Naive B cell (primary cell): Measurements from ENCODE around the gene HOXD8. TPM values are rescaled to one million over a fixed set of nuclear protein-coding genes. Genes with fewer than 3 reads are reported as not detected.
A peak's percentile ranks its signal among the peaks of the same experiment; 100 is the strongest.

Source experiments
- ATAC-seq, 2 donors: fragments of 150-1000 bp; cut with Tn5 transposase; 2 replicates each; pipeline ENCODE4 v1.10.0; 2021; ENCODE audit warnings: low read depth in 2 of 2, mild to moderate bottlenecking in 2 of 2, moderate library complexity in 2 of 2
- DNase-seq: peaks from one replicate; pipeline ENCODE4 v3.0.0; 2022
- H3K27ac Mint-ChIP-seq, 6 donors: one replicate each; pipeline ENCODE4 v1.8.0; 2020 to 2022; ENCODE audit warnings: mild to moderate bottlenecking in 6 of 6, mixed read lengths in 6 of 6, moderate library complexity in 5 of 6, inconsistent platforms in 2 of 6
- H3K27me3 Mint-ChIP-seq, 3 donors: one replicate each; pipeline ENCODE4 v1.8.0; 2021 to 2022; ENCODE audit warnings: mixed read lengths in 3 of 3, mild to moderate bottlenecking in 1 of 3
- H3K36me3 Mint-ChIP-seq, 2 donors: one replicate each; pipeline ENCODE4 v1.8.0; 2020 to 2022; ENCODE audit warnings: mixed read lengths in 2 of 2, inconsistent platforms in 1 of 2, mild to moderate bottlenecking in 1 of 2
- H3K4me1 Mint-ChIP-seq, 3 donors: one replicate each; pipeline ENCODE4 v1.8.0; 2020 to 2022; ENCODE audit warnings: mixed read lengths in 3 of 3, inconsistent platforms in 1 of 3, mild to moderate bottlenecking in 1 of 3, moderate library complexity in 1 of 3
- H3K4me3 Mint-ChIP-seq, 8 donors: one replicate each; pipeline ENCODE4 v1.8.0; 2020 to 2022; ENCODE audit warnings: mild to moderate bottlenecking in 8 of 8, mixed read lengths in 8 of 8, moderate library complexity in 8 of 8, inconsistent platforms in 2 of 8
- H3K9me3 Mint-ChIP-seq, 7 donors: one replicate each; pipeline ENCODE4 v1.8.0; 2020 to 2022; ENCODE audit warnings: mixed read lengths in 7 of 7, mild to moderate bottlenecking in 5 of 7, inconsistent platforms in 2 of 7, moderate library complexity in 1 of 7
- polyA plus RNA-seq, 6 donors: library from polyadenylated mRNA; unstranded; fragments of 300-500 nt; fragmentation: Illumina TruSeq; gene quantifications; one replicate each; pipeline ENCODE4 v1.2.3, GENCODE V29; 2021; ENCODE audit warnings: low read depth in 6 of 6

HOXD8 gene
- polyA plus RNA-seq, 6 donors from 2014 or later = not detected

DNA sequence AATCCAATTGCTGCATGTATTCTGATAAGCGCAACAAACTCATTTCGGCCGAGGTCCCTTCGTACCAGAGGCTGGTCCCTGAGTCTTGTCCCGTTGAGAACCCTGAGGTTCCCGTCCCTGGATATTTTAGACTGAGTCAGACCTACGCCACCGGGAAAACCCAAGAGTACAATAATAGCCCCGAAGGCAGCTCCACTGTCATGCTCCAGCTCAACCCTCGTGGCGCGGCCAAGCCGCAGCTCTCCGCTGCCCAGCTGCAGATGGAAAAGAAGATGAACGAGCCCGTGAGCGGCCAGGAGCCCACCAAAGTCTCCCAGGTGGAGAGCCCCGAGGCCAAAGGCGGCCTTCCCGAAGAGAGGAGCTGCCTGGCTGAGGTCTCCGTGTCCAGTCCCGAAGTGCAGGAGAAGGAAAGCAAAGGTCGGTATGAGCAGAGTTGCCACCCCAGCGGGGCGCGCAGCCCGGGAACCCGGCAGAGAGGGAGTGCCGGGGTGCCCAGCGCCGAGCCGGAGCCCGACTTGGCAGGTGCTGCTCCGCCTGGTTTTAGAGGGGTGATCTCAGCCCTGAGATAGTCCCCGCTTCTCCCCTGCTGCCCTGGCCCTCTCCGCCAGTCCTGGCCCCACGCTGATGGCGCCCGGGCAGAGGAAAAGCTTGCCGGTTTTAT lies 12.2 kb upstream of the HOXD8 start:
- Mint-ChIP-seq H3K27ac (peak overlapping the region in 3 of 6 donors; percentile 9 to 82 (median 73)), H3K9me3 (peaks cover 0 to 30% (median 4%) of the 10 kb centered on the region in 7 donors), H3K36me3 (peaks cover 5 to 22% of the 10 kb centered on the region in 2 donors), H3K4me1 (peaks cover 4 to 14% (median 4%) of the 10 kb centered on the region in 3 donors), H3K27me3 (peaks cover 76 to 81% (median 78%) of the 10 kb centered on the region in 3 donors), H3K4me3 (peak overlapping the region in 3 of 8 donors; percentile 36 to 52 (median 40))
- DNase-seq (no peak), ATAC-seq (no peak)

DNA sequence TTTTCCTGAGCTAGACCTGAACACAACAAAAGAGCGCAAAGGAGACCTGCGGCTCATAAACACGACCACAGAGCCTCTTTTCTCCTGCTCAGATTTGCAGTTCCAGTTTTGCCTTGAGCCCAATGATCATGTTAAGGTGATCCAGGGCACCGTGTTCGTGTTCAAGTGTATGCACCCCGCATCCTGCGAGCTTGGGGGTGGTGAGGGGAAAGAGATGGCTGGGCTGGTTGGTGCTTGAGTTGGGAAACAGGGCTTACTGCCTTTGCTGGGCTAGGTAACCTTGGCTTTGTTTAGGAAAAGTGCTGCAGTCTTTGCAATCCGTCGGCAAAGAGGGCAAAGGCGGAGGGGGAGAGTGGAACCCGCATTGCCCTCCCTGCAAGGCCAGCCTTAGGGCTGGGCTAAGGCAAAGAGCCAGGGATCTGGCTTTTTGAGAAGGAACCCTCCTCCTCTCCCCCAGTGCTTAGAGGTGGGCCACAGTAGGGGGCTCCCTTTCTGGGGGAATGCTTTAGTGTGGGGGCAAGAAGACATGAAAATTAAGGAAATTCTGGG lies 11.6 kb upstream of the HOXD8 start:
- peak overlapping the region in 2 of 6 donors; percentile 9 to 83 for H3K27ac Mint-ChIP-seq
- peaks cover 4 to 14% (median 6%) of the 10 kb centered on the region in 3 donors for H3K4me1 Mint-ChIP-seq
- H3K4me3 Mint-ChIP-seq = peak overlapping the region in 2 of 8 donors; percentile 5 to 64
- DNase-seq = no peak
- H3K9me3 Mint-ChIP-seq = peaks cover 0 to 30% (median 4%) of the 10 kb centered on the region in 7 donors
- H3K36me3 Mint-ChIP-seq = peaks cover 5 to 22% of the 10 kb centered on the region in 2 donors
- ATAC-seq = no peak
- peaks cover 72 to 75% (median 75%) of the 10 kb centered on the region in 3 donors for H3K27me3 Mint-ChIP-seq

DNA sequence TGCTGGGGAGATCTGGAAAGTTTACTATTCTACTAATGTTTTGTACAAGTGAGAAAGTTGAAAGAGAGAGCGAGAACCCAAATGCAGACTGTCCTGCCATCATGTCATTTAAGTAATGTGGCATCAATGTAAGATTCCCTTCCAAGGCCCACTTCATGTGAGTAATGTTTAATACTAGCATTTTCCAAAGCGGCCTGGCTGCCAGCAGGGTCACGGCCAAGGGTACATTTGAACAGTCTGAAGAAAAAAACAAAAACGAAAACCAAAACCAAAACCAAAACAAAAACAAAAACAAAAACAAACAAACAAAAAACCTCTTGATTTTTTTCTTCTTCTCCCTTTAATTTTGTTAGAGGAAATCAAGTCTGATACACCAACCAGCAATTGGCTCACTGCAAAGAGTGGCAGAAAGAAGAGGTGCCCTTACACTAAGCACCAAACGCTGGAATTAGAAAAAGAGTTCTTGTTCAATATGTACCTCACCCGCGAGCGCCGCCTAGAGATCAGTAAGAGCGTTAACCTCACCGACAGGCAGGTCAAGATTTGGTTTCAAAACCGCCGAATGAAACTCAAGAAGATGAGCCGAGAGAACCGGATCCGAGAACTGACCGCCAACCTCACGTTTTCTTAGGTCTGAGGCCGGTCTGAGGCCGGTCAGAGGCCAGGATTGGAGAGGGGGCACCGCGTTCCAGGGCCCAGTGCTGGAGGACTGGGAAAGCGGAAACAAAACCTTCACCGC lies 10.7 kb upstream of the HOXD8 start:
- no peak for DNase-seq
- Mint-ChIP-seq H3K36me3 (peaks cover 5 to 22% of the 10 kb centered on the region in 2 donors), H3K9me3 (peaks cover 0 to 28% (median 4%) of the 10 kb centered on the region in 7 donors), H3K27me3 (peaks cover 71 to 76% (median 73%) of the 10 kb centered on the region in 3 donors), H3K4me1 (peaks cover 6 to 14% (median 12%) of the 10 kb centered on the region in 3 donors), H3K27ac (peak overlapping the region in 3 of 6 donors; percentile 1 to 90 (median 66)), H3K4me3 (peak overlapping the region in 3 of 8 donors; percentile 42 to 64 (median 45))
- ATAC-seq = no peak

DNA sequence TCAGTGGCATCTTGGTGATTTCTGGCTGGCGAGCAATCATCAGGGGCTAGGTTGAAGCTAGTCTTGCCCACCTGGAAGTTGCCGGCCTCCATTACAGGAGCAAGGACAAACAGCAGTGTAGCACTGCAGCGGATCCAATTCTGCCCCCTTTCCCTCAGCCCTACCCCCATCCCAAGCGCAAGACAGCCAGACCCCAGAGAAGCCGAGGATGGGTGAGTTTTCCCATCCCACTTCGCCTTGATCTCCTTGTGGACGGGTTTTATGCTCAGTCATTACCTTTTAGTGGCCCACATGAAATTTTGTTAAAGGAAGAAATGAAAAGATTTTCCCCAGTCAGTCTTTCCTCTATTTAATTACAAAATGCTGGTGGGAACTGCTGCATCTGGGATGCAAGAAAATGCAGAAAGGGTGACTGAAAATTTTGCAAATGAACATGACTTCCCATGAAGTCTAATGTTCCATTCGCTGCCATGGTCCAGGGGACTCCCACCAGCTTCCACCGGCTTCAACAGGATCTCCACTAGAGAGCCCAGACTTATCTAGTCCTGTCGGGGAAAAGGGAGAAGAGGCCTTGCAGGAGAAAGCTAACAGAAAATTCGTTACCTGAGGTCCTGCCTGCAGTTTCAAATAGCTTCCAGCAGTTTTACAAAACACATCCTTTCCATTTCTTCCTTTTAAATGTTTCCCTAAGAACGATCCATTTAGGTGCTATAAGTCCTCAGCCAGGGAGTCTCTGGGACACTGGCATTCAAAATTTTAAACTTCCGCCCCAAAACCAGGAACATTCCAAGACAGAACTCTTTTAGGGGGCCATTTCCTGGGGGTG lies 8.9 kb upstream of the HOXD8 start:
- Mint-ChIP-seq H3K9me3 (peaks cover 0 to 28% (median 7%) of the 10 kb centered on the region in 7 donors), H3K4me1 (peaks cover 8 to 15% (median 14%) of the 10 kb centered on the region in 3 donors), H3K36me3 (peaks cover 5 to 22% of the 10 kb centered on the region in 2 donors), H3K4me3 (peak overlapping the region in 5 of 8 donors; percentile 9 to 76 (median 25)), H3K27ac (peak overlapping the region in 3 of 6 donors; percentile 12 to 91 (median 82)), H3K27me3 (peaks cover 74 to 84% (median 79%) of the 10 kb centered on the region in 3 donors)
- ATAC-seq = no peak
- no peak for DNase-seq

DNA sequence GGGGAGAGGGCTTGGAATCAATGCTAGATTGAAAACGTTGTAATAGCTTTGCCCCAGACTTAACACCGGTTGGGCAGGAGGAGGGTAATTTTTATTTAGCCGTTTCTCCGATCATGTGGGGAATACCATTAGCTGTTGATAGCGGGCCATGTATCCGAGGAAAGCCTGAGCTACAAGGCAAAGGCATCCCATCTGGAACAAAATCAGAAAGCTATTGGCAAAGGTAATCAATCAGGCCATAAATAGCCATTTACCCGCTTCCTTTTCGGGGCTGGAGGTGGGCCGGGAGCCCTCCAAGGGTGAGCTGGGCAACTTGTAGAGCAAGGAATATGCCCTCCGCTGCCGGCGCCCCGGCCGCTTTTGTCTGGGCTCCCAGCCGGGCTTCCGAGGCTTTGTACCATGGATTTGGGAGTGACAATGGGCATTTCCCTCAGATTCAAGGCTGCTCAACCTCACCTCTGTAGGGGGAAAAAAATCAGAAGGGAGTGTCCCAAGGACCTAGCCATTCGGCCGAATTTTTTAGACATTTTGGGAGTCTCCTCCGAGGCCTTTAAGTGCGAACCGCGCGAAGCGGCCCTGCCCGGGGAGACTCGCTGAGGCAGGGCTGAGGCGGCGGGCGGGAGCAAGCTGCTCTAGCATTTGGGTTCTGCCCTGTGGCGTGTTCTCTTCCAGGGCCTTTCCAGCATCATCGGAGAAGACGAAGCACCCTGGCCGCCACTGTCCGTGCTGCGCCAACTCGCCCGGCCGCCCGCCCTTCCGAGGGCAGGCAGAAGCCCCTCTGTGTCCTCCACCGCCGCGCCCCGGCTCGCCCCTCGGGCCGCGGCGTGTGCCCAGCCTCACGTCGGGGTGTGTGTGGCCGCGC lies 8.1 kb upstream of the HOXD8 start:
- Mint-ChIP-seq H3K27ac (peak overlapping the region in 2 of 6 donors; percentile 49 to 91), H3K27me3 (peaks cover 72 to 81% (median 74%) of the 10 kb centered on the region in 3 donors), H3K36me3 (peaks cover 5 to 22% of the 10 kb centered on the region in 2 donors), H3K4me3 (peak overlapping the region in 5 of 8 donors; percentile 20 to 47 (median 32)), H3K9me3 (peaks cover 0 to 28% (median 7%) of the 10 kb centered on the region in 7 donors), H3K4me1 (peaks cover 8 to 15% (median 11%) of the 10 kb centered on the region in 3 donors)
- ATAC-seq (no peak), DNase-seq (no peak)

DNA sequence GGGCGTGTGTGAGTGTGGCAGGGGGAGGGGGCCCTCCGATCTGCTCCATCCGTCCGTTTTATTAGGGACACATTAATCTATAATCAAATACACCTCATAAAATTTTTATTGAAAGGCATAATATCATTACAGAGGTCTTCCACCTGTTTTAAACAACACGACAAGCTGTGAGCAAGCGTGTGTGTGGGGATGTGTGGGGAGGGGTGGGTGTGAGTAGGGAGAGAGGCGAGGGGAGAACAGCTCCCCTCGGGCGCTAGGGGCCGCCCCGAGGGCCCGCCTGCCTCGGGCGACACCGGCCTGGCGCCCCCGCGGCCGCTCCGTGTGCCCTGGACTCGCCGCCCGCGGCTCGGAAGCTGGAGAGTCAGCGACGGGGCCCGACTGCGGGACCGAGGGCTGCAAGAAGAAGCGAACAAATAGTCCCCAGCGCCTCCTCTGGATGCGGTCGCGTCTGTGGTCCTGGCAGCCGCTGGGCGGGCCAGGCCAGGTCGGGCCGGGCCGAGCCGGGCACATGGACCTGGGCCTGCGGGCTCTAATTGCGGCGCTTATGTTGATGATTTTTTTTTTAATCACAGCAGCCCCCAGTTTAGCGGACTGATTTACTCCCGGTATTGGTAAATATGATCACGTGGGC lies 7.3 kb upstream of the HOXD8 start:
- no peak for ATAC-seq
- H3K27ac Mint-ChIP-seq = peak overlapping the region in 2 of 6 donors; percentile 60 to 82
- H3K27me3 Mint-ChIP-seq = peaks cover 72 to 80% (median 74%) of the 10 kb centered on the region in 3 donors
- H3K4me3 Mint-ChIP-seq = peak overlapping the region in 6 of 8 donors; percentile 54 to 87 (median 80)
- peaks cover 0 to 22% (median 3%) of the 10 kb centered on the region in 7 donors for H3K9me3 Mint-ChIP-seq
- no peak for DNase-seq
- peaks cover 0 to 16% of the 10 kb centered on the region in 2 donors for H3K36me3 Mint-ChIP-seq
- H3K4me1 Mint-ChIP-seq = peaks cover 5 to 15% (median 11%) of the 10 kb centered on the region in 3 donors

DNA sequence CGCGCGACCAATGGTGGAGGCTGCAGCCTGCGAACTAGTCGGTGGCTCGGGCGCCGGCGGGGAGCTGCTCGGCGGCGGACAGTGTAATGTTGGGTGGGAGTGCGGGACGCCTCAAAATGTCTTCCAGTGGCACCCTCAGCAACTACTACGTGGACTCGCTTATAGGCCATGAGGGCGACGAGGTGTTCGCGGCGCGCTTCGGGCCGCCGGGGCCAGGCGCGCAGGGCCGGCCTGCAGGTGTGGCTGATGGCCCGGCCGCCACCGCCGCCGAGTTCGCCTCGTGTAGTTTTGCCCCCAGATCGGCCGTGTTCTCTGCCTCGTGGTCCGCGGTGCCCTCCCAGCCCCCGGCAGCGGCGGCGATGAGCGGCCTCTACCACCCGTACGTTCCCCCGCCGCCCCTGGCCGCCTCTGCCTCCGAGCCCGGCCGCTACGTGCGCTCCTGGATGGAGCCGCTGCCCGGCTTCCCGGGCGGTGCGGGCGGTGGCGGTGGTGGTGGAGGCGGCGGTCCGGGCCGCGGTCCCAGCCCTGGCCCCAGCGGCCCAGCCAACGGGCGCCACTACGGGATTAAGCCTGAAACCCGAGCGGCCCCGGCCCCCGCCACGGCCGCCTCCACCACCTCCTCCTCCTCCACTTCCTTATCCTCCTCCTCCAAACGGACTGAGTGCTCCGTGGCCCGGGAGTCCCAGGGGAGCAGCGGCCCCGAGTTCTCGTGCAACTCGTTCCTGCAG lies 6.7 kb upstream of the HOXD8 start, which contains the start of gene HOXD9:
TSS of gene HOXD9 (plus strand) at position 37 of the 728 bp plus-strand sequence. CDS start at position 87, 50 bp downstream.
- H3K27me3 Mint-ChIP-seq = peaks cover 74 to 78% (median 74%) of the 10 kb centered on the region in 3 donors
- H3K4me3 Mint-ChIP-seq = peak within 1 kb of the TSS; percentile 54 to 87 (median 76)
- peak; percentile 23 to 41 for ATAC-seq
- peaks cover 0 to 21% (median 3%) of the 10 kb centered on the region in 7 donors for H3K9me3 Mint-ChIP-seq
- H3K4me1 Mint-ChIP-seq = peaks cover 6 to 15% (median 14%) of the 10 kb centered on the region in 3 donors
- H3K27ac Mint-ChIP-seq = peak within 1 kb of the TSS in 3 of 6 donors; percentile 33 to 94 (median 60)
- peaks cover 0 to 13% of the 10 kb centered on the region in 2 donors for H3K36me3 Mint-ChIP-seq
- DNase-seq = no peak

DNA sequence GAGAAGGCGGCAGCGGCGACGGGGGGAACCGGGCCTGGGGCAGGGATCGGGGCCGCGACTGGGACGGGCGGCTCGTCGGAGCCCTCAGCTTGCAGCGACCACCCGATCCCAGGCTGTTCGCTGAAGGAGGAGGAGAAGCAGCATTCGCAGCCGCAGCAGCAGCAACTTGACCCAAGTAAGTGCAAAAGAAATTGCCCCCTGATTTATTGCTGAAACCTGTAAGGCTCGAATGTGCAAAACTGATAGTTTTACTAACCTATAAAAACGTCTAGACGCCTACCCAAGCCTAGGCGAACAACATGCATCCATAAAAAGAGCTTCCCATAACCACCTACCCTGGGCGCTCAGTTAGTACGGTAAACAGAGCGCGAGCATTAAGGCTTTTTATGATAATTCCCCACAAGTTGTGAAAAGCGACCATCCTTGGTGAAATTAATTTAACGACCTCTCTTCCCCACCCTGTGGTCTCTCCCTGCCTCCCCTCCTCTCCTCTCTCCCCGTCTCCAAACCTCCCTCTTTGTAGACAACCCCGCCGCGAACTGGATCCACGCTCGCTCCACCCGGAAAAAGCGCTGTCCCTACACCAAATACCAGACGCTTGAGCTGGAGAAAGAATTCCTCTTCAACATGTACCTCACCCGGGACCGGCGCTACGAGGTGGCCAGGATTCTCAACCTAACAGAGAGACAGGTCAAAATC lies 5.9 kb upstream of the HOXD8 start:
- Mint-ChIP-seq H3K27ac (peak overlapping the region in 4 of 6 donors; percentile 33 to 94 (median 56)), H3K4me3 (peak overlapping the region; percentile 48 to 78 (median 68)), H3K4me1 (peaks cover 10 to 21% (median 18%) of the 10 kb centered on the region in 3 donors), H3K36me3 (peaks cover 0 to 6% of the 10 kb centered on the region in 2 donors), H3K9me3 (peaks cover 0 to 18% (median 3%) of the 10 kb centered on the region in 7 donors), H3K27me3 (peaks cover 73 to 78% (median 74%) of the 10 kb centered on the region in 3 donors)
- DNase-seq (no peak), ATAC-seq (no peak)

DNA sequence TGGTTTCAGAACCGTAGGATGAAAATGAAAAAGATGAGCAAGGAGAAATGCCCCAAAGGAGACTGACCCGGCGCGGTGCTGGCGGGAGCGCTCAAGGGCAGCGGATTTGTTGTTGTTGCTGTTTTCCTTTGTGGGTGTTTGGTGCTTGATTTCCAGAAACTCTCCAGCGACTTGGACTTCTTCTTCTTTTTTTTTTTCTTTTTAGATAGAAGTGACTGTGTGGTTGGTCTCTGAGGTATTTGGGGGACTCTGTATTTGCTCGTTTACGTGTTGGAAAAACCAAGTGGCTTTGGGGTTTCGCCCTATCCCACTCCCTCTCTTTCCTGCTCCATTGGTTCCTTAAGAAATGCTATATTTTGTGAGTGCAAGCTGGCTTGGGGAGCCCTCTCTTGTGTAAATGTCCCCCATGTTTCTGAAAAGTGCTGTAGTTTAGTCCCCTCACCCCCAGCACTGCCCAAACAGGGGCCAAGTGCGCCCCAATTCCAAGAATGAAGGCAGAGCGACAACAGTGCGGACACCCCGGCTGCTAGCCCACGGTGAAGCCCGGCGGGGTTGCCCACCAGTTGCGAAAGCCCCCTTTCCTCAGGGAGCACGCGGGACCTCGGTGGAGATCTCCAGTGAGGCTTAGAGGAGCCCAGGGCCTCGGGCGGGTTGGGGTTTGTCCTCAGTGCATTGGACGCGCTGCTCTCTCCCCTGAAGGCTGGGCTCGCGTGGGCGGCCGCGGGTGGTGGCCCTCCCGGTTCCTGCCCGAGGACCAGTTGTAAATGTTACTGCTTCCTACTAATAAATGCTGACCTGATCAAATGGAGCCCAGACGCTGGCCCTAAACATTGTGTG lies 5.2 kb upstream of the HOXD8 start:
- Mint-ChIP-seq H3K27ac (peak overlapping the region in 3 of 6 donors; percentile 61 to 94 (median 63)), H3K4me3 (peak overlapping the region in 7 of 8 donors; percentile 59 to 80 (median 70)), H3K9me3 (peaks cover 0 to 14% (median 5%) of the 10 kb centered on the region in 7 donors), H3K4me1 (peaks cover 17 to 22% (median 22%) of the 10 kb centered on the region in 3 donors), H3K36me3 (no peaks in the 10 kb centered on the region), H3K27me3 (peaks cover 70 to 77% (median 73%) of the 10 kb centered on the region in 3 donors)
- ATAC-seq (no peak), DNase-seq (no peak)
